NCI-H146 (cell line): ENCODE data around the gene MYLK.

Experiments used
- DNase-seq: peaks from one replicate; lab custom pipeline; 2025; lab: John Stamatoyannopoulos, UW

Gene MYLK

DNA sequence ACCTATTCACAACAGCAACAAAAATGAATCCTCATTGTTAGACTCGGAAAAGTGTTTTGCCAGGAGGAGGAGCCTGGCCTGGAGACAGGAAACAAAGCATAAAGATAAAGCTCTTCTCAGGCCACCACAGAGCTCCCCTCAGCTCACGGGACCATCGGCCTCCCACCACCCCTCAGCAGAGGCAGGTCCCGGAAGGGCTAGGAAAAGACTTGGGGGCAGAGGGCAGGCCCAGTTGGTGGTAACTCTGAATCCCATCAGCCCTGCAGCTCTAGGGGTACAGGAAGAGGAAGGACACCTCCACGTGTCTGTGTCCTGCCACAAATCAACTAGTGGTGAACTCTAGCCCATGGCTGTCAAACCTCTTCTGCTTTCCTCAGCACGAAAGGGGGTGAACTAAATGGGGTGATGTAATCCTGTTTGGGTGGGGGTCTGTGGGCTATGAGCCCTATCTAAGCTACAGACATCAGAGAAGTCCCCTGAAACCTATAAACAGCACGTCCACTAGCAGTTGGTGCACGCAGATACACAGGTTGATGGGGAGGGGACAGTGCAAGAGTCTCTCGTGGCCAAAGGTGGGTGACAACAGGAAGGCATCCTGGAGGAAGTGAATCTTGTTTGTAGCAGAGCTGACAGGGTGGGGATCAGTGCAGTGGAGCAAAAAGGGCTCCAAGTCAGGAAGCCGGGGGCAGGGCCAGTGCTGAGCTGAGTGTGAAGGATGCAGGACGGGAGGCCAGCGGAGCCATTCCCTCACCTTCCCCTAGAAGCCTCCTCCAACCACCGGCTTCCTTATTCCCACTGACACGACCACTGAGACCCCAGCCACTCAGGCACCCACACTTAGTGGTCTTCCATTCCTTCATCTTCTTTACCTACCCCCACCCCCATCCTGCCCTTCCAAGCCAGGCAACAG, 188.1 kb downstream of the MYLK start:
- DNase-seq: no peak

DNA sequence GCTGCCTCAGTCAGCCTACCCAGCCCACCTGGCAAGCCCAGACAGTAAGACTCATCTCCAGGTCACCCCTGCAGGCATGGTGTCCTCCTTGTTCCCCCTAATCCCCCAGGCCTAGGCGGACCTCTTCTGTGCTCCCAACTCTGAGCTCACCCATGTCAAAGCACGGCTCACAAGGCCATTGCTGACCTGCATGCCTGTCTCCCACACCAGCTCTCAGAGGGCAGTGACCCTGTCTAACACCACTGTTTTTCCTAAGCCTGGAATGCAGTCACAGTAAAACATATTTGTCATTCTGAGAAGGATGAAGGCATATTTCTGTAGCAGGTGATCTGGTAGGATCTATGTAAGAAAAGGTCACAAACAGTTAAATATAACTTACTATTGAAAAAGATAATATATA, 189.0 kb downstream of the MYLK start:
- no peak for DNase-seq

DNA sequence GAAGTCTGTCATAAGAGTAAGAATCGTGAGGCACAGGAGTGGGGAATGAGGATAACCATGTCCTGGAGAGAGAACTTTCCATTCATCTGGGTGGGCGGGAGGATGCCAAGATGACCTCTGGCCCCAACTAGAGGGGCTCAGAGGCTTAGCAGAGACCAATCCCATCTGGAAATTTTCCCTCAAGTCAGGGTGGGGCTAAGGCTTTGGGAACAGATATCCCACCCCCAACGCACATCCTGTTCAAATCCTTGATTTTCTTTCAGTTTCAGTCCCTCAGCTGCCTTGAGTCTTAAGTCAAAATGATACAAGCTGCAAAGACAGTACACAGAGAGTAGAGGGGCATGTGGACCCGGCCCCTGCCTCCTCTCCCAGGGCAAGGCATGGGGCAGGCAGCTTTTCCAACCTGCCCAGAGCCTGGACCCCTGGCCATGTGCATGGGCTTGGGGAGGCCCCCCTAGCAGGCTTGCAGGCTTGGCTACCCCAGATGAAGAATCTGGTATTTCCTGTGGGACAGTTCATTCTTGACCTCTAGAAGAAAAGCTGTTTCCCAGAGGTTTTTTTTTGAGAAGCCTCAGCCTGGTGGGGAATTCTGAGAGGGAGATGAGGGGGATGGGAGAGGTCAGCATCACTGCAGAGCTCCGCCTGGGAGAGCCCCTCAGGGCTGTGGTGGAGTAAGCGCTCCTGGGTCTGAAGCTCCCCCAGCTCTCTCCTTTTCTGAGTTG, 189.6 kb downstream of the MYLK start:
- no peak for DNase-seq

DNA sequence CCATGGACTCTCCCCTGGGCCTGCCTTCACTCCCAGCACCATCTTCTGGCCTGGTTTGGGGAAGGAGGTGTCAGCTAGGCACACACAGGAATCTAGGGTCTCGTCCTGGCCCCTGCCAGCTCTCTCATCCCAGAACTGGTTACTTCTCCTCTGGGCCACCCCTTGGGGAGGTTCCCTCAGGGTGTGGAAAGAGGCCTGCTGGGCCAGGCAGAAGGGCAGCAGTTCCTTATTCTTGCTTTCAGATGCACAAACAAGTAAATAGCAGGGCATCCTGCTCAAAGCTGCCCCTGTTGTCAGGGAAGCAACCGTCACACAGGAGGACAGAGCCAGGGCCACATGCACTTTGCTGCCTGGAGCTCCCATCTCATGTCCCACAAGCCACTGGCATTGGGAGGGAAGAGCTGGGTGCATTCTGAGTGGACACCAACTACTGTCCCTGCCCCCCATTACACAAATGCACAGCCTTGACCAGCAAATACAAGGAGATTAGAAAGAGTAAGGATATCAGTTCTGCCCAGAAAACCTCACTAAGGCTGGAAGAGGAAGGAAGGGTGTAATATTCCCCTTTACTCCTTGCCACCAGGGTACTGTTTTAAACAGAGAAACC, 190.4 kb downstream of the MYLK start:
- DNase-seq: no peak

DNA sequence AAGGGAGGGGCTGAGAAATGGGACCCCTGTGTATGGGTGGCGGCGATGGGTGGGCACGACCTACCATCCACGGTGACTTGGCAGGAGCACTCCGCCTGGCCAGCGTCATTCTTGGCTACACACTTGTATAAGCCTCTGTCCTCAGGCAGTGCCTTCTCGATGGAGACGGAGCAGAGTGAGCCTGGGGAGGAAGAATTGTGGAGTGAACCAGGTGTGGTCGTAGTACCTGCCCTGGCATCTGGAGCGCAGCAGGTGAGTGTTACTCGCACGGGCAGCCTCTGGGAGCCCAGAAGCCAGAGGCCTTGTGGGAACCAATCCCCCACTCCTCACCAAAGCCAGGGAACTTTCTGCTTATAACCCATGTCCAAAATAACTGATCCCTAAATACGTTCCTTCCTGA, 191.5 kb downstream of the MYLK start:
- no peak for DNase-seq

DNA sequence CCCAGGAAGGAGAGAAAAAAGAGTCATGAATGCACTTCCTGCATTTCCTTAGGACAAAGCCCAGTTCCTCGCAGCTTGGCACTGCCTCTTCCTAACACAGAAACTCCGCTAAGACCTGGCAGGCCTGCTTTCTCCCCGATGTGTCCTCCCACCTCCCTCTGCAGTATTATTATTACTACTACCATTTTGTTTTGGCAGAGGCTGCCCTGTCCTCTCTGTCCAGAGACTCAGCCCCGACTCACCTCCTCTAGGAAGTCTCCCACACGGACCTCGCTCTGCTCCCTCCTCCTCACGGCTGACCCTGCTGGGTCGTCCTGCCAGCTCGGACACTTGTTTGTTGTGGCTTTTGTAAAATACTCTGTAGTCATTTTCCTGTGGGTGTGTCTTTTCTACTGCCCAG, 192.1 kb downstream of the MYLK start:
- DNase-seq: no peak

DNA sequence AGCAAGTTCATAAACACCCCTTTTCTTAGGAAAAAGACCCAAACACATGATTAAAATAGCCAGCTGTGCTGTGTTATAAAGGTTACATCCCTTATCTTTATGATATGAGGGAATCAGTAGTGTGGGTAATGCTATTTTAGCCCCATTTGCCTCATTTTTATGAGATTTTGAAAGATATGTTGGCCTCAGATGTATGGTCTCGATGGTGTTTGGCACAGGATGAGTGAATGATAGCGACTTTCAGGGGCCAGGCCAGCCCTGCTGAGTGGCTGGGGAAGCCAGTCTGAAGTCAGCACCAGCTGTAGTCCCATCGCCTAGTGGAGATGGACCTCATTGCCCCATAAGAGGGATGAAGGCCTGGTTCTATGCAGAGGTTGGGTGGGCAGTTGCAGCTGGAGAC, 194.3 kb downstream of the MYLK start:
- no peak for DNase-seq

DNA sequence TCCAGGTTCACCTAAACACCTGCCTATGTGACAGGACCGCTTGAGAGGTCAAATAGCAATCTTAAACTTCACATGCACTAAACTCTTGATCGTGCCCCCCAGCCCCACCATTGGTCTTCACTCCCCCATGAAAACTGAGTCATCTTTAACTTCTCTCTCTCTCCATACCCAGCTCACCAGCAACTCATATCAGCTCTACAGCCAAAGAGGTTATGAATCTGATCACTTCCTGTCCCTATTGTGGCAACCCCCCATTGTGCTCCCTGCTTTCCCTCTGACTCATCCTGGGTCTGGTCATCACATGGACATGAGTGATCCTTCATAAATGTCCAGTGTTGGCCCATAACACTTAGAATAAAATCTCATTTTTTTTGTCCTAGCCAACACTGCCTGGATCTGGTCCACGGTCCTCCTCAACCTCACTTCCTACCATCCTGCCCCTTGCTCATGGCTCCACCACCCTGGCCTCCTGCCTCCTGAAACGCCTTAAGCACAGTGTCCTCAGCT, 195.8 kb downstream of the MYLK start:
- DNase-seq: no peak

DNA sequence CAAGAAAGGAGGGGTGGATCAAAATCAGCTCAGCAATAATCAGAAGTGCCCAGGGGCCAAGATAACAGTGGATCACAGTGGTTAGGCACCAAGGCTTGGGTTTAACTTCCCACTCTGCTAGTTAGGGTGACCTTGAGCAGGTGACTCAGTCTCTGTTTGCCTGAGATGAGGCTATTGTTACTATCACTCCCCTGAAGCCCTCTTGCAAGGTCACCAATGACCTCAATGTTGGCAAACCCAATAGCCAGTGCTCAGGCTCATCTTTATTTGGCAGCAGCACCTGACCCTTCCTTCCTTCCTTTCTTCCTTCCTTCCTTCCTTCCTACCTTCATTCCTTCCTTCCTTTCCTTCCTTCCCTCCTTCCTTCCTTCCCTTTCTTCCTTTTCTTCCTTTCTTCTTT, 196.8 kb downstream of the MYLK start:
- DNase-seq: no peak

DNA sequence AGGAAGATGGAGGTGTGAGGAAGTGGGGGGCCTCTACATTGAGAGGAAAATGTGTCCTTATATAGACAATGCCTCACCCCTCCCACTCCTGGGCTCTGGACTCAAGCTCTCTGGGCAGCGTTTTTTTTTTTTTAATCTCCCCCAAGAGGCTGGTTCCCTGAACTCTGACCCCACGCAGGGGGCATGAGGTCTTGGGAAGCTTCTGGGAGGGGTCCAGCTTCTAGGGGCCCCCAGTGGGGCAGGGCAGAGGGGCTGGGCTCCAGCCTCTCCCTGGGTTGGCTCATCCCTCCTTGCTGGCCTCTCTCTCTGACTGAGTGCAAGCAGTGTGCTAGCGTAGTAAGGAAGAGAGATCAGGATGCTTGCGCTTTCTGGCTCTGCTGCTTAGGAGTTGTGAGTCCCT, 197.9 kb downstream of the MYLK start:
- DNase-seq: no peak

DNA sequence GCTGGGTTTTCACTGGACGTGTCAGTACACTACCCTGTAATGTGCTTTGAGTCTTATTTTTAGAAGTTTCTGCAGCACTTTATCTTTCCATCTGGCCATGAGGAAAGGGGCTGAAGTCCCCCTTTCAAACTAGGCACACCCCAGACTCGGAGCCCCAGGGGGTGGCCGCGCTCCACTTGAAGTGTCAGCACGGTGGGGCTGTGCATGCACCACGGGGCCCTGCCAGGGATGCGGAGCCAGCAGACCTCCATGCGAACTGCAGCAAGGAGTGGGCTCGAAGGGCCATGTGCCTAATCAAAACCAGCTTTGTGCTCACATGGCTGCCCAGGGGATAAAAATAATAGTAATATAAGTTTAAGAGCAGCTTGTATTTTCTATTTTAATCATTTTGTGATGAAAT, 198.4 kb downstream of the MYLK start:
- DNase-seq: no peak

DNA sequence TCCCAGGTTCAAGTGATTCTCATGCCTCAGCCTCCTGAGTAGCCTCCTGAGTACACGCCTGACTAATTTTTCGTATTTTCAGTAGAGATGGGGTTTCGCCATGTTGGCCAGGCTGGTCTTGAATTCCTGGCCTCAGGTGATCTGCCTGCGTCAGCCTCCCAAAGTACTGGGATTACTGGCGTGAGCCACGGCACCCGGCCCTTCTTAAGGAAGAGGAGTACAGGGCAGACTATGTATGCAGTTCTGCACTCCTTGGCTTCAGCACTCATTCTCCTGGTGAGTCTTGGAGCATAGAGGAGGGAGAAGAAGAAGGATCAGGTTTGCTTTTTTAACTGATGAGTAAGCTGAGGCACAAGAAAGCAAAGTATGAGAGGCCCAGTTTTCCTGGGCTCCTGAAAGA, 199.5 kb downstream of the MYLK start:
- DNase-seq: no peak

DNA sequence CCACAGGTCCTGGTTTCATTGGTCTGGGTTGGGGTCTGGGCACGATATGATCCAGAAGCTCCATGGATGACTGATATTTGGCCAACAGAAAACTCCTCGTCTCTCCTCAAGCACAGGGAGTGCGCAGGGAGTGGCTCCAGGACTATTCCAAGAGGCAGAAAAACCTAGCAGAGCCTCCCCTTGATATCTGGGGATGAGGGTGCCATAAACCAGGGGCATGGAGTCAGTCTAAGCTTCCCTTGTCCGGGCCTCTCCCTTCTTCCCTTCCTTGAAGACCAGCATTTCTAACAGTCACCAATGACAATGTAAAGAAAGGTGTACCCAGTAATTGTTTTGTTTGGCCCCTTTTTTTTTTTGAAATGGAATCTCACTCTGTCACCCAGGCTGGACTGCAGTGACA, 199.9 kb downstream of the MYLK start:
- DNase-seq: no peak

DNA sequence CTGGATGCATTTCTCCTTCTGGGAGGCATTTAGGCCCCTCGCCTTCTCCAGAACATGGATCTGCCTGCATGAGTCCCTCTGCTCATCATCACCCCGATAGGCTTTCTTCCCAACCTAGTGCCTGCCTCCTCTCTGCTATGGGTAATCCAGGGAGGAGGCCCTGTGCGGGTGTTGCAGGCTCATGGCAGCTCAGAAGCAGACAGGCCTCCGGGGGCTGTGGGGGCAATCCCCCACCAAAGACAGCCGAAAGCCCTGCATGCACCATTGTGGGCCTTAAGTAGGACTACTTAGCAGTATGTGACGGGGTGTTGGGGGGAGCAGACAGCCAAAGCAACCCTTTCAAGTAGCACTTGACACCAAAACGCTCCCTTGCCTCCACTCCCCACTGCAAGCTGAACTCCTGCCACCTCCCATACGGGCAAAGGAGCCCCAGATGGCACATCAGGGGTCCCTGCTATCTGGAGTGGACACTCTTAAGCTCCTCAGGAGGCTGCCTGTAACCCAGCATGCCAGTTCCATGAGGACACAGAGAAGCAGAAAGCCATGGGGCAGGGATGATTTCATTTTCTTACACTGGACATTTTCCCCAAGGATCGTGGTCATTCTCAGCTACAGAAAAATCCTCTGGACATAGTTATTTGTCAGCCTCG, 200.5 kb downstream of the MYLK start:
- no peak for DNase-seq

DNA sequence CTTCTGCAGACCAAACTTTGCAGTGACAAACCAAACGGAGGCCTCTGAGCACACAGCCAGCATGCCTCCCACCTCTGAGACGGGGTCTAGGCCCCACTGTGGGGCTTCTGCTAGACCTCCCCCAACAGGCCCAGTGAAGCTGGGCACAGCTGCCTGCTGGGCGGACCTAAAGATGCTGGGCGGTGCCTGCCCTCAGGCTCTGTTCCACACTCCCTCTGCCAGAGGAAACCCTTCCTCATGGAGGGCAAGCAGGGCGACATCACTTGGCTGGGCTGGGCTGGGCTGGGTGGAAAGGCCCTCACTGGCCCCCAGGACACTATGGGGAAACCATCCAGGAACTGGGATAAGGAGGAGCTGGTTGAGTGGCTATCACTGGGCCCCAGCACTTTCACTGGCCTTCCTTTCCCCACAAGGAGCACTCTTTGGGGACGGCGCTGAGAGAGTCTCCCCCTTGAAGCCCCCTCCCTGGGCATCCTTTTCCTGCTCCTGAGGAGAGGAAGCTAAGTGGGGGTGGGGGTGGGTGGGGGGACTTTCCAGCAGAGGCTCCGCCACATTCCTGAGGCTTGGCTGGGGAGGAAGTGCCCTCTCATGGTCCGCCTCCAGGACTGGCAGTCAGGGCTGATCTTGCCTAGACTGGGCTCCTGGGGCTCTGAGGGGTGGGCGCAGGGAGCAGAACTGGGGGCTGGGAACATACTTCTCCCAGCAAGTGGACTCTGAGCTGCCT, 201.2 kb downstream of the MYLK start:
- DNase-seq: no peak

DNA sequence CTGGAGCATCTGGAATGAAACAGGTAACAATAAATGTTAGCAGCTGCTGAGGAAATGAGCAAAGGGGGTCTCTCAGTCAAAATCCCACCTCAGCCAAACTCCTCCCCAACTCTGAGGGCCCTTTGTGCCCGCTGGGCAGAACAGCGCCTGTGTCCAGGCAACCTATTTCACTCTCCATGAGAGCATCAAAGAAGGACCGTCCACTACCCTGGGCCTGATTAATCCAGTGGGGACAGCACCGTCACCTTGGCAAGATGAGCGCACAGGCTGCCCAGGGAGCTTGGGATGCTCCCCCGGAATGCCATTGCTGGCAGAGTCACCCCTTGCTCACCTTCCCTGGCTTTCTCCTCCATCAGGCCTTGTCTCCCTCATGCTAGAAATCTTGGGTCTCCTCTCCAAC, 201.8 kb downstream of the MYLK start:
- no peak for DNase-seq

DNA sequence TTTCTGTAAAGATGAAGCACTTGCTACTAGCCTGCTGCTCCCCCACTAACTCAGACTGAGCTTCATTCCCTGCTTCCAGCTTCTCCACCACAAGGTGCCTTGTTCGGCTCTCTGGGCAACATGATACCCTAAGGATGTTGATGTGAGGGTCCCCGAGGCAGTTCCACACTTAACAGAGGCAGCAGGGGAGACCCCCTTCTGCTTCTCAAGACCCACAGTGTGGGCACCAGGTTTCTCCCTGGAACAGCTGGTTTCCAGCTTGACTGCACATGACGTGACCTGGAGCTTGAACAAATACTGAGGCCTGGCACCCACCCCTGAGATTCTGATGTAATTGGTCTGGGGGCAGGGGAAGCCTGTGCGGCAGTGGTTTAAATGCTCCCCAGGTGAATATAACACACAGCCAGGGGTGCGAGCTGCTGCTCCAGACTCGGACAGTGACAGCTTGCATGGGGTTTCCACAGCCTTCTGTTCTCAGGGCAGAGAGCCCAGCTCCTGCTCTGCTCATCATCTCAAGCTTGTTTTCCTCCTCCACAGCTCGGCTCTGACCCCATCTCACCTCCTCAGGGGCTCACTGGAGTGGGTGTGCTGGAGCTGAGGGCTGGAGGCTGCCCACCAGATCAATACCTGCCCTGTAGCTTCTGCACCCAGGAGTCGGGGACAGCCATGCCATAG, 204.3 kb downstream of the MYLK start:
- no peak for DNase-seq

DNA sequence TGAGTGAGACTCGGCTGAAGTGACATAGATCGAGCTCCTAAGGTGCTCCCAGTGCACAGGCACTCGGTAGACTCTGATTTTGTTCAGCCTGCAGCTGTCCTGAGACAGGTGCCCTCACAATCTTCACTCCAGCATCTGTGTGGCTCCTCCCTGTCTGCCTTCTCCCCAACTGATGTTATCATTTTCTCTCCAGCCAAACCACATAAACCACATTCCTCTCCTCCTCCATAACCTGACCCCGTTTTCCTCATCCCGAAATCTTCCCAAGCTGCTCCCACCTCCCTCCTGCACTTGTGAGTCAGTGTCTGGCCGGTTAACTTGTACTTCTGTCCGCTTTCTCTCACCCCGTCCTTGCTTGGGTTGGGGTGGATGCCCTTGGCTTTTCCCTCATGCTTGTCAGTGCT, 206.0 kb downstream of the MYLK start:
- DNase-seq: no peak

DNA sequence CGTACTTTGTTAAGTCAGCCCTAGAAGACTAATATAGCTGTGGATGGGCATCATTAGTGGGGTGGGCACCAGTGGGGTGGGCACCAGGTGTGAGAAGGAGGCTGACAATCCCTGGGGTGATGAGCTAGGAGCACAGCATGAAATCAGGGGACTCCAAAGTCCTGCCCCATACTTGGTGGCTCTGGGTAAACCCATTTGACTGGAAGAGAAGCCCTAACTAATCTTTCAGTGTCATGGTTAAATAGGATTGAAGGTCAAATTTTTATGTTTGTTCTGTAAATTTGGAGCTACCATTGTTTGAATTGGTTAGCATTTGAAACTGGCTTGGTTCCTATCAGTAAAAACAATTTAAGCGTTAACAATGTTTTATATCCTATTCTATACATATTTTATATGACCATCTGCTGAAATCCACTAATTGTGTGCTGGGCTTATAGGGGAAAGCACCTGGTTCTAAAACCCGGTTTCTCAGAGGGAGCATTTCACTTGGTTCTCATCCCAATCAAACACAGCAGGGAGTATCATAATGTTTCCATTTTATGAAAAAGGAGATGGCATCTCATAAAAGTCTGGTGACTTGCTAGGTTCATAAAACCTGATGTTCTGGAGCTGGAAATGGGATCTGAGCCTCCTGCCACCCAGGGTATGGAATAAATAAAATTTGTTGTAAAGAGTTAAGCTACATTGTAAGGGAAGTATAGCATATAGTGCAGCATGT, 211.5 kb downstream of the MYLK start:
- peak; percentile 21 for DNase-seq

DNA sequence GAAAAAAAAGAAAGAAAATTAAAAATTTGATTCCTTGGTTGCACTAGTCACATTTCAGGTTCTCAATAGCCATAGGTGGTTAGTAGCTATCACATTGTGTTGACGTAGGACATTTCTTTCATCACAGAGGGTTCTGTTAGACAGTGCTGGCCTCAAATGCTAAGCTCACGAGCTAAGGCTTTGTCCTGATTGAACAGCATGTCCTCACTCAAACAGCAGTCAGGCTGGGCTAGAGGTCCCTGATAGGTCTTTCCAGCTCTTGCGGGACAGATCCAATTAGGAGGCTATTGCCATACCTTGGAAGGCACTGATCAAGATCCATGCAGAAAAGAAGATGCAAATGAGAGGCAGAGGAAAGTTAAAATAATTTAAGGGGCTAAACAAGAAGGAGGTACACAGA, 213.4 kb downstream of the MYLK start:
- no peak for DNase-seq
